GM19467 (cell line): ENCODE results near the gene APOA4.
A peak's percentile ranks its signal among the peaks of the same experiment; 100 is the strongest.

Experiments used
- ATAC-seq: cut with Tn5 transposase; IDR thresholded peaks from one replicate; pipeline ENCODE4 v1.9.1; 2021; ENCODE audit warnings: mild to moderate bottlenecking, moderate library complexity; ENCODE audit not compliant: unreplicated experiment

Gene APOA4

DNA sequence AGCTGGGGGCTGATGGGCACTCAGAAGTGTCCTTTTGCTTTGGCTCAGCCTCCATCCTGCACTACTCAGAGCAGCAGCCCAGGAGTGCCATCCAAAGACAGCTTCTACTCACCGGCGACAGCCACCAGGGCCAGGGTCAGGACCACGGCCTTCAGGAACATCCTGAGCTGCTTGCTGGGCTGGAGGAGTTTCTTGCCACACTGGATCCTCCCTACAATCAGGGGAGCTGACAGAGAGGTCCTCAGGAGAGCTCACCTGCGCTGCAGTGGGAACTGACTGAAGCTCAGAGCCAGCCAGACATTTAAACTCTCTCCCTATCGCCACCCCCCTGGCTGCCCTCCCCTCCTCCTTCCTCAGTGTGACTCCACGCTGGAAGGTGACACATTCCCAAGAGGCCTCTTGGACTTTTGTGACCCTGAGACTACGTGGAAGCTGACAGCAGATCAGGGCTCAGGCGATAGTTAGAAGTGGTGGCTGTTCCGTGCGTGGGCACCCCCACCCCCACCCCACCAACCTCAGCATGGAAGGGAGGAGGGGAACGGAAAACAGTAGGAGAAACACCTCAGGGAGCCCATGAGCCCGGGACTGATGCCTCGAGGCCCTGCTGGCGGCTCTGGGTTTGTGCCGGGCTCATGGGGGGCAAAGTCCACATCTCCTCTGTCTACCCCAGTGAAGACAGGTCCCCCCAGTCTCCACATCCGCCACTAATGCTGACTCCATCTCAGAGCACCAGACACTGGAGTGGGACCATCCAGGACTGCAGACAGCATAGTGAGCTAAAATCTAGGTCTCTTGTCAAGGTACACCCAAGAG is at the start of gene APOA4:
Gene APOA4, minus strand, starts transcription at position 274 of the 813 bp plus-strand sequence. Its CDS starts 113 bp downstream, at position 161.
- ATAC-seq = no peak

DNA sequence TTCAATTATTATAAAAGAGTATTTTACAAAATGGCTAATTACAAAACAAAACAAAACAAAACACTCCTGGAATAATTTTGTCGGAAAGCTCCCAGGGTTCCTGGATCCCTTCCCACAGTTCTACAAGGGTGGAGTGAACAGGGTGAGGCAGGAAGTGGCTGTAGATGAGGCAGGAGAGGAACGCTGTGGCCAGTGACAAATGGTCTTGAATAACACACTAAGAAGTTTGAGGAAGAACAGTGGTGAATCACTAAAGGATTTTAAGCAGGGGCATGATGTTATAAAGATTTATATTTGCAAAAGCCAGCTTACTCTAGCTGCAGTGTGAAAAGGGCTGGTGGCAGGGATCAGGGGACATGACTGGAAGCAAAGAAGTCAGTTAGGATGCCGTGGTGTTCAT is 48.1 kb upstream of the APOA4 start:
- ATAC-seq = no peak

DNA sequence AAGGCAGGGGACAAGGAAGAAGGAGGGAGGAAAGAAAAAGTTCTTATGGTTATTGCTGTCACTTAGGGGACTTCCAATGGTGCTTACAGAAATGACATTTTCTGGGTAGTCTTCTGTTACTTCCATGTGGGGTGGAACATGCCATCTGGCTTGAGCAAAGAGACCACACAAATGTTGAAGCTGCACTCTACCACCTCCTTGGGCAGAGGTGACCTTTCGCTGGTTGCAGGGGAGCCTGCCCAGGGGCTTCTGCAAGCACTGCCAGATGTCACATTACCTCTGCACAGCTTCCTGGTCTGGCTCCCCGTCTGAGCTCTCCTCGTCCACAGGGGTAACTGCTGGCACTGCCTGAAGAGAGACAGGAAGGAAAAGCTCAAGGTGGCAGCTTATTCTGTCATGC is 47.0 kb upstream of the APOA4 start:
- ATAC-seq = no peak

DNA sequence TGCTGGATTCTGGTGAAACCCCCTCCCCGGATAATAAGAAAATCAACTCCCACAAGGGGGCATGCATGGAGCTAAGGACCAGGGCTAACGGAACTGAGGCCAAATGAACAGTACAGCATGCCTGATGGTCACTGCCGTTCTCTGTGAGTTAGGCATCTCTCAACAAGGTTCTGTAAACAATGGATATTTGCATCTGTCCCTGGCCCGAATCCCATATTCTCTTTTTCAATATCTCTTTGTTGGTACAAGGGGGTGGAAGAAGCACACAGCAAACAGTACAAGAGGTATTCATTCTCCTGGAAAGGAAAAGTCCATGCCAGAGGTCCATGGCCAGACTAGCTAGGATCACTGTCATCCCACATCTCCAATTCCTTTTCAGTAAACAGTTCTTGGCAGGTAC is 46.5 kb upstream of the APOA4 start:
- no peak for ATAC-seq

DNA sequence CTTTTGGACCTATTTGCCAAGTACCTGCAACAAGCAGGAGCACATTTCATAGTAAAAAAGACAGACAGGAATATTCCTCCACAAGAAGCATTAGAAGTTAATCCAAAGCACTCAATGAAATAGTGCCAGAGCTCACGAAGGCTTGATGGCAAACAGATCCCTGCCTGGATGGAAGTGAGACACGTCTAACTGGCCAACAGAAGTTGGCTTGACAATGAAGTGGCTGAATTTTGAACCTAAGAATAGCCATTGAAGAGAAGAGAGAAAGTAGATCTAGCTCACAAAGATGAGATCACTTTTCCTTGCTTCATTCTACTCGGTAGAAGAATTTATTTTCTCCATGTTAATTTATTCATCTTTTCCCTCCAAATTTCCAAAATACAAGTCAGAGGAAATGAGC is 45.0 kb upstream of the APOA4 start:
- no peak for ATAC-seq

DNA sequence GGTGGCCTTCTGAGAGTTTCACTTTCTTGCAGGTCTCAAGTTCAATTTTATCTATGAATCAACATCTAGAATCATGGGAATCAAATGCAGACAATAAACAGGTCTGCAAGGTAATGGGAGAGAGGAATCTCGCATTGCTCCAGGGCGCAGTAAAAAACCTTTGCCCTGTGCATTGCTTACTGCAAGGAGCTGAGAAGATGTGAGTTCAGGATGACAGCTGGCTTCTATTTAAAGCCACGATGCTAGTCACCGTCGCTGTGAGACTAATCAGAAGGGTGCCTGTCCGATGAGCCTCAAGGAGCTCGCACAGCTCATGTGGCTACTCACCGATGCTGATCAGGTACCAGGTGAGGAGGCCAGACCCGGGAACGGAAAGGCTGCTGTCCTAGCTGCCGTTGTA is 44.5 kb upstream of the APOA4 start:
- no peak for ATAC-seq

DNA sequence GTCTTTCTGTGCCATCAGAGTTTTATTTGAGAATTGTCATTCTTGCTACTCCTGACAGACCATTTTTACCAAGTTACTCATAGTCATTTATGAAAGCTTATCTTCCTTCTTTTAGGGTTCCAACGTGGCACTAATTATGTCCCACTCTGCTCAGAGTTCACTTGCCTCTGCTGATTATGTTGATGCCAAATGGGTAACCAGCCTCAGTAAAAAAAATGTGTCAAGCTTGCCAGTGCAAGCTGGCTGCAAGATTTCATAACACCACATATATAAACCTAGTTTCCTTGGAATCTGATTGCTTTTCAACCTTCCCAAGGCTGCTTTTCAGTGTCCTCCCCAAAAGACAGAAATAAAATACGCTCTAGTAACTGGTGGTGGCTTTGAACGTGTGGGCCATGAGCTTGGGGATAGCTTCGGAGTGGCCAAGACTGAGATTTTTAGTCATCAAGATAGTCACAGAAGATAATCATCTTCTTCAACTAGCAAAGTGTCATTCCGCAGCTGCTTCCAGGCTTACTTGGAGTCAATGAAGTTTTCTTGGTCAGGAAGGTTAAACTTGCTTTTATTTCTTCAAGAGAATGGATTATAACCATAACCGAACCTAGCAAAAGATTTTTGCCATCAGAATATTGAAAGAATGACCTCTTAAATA is 43.8 kb upstream of the APOA4 start:
- ATAC-seq = no peak

DNA sequence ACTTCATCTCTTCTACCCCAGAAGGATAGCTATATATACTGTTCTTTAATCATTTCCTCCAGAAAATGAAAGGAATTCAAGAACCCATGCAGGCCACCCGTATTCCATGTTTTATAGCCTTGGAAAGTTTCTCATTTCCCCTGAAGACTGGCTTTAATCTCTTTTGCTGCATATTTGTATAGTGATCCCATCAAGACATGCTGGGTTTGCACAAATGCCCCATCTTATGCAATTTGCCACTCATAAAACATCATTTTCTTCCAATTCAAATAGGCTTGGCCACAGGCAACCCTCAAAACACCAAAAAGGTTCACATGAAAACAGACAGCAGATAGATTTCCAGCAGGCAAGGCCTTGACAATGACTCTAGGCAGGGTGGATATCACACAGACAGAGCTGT is 42.6 kb upstream of the APOA4 start:
- no peak for ATAC-seq

DNA sequence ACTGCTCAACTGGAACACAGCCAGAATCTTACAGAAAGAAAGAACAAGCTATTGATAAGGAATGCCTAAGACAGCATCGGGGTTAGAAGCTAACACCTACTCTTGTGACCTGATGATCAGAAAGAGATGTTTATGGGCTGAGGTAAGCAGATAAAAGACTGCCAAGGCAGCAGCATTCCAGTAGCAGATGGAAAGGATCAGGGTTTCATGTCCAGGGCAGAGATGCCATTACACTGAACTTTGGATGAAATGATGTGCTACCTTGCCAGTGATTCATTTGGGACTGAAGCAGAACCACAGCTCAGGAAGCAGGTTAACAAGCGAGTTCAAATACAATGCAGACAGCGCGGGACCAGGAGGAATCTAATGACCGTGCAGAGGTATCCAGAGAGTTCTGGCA is 41.4 kb upstream of the APOA4 start:
- ATAC-seq = no peak

DNA sequence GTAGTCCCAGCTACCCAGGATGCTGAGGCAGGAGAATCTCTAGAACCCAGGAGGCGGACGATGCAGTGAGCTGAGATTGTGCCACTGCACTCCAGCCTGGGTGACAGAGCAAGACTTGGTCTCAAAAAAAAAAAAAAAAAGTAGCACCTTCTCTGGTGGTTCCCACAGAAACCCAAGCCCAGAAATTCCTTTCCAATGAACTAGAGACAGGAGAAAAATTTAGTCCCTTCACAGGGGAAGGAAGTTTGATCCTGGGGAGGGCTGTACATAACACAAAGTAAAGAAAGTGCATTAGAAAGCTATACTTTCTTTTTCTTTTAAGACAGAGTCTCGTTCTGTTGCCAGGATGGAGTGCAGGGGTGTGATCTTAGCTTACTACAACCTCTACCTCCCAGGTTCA is 39.8 kb upstream of the APOA4 start:
- ATAC-seq = no peak

DNA sequence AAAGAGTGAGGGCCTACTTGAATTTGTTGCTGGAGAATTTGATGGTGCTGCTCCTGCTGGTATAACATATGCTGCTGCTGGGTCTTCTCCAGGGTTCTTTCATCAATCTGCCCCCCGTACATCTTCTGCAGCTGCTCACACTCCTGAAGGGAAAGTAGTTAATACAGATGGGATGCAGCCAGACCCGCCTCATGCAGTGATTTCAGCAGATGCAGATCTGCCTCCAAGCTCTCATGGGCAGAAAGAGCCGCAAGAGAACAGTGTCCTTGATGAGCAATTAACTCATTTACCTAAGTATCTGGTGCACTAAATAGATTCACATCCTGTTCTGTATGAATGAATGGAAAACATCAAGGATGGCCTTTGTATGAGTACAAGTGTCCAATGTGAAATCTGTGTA is 39.1 kb upstream of the APOA4 start:
- no peak for ATAC-seq

DNA sequence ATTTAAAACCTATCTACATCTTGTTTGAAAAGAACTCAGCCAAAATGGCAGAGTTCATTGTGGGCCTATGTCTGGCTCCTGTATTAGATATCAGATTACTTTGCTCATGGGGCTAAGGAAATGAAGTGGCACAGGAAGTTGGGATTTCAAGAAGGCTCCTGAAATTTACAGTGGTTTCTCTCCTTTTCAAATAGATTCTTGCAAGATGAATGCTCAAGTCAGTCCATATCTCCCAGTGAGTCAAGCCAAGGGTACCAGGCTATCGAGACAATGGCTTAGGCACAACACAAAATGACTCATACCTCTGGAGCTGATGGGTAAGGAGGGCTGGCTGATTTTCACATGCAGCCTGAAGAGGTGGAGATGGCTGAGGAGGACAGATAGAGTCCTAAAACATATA is 38.4 kb upstream of the APOA4 start:
- ATAC-seq = no peak

DNA sequence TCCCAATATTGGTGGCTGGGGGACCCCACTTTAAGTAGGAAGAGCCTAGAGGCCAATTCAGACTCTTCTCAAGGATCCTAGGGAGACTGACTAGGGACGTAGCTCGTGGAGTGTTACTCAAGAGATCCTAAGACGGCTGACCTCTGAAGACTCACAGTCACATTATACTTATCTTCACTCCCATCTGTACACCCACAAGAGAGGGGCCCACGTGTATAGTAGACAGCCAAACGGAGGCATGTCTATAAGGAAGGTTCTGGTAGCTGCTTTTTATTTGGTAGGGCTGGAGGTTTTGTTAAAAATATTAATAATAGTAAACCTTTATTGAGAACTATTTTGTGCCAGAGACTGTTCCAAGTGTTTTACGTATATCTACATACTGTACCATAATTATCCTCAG is 37.2 kb upstream of the APOA4 start:
- no peak for ATAC-seq

DNA sequence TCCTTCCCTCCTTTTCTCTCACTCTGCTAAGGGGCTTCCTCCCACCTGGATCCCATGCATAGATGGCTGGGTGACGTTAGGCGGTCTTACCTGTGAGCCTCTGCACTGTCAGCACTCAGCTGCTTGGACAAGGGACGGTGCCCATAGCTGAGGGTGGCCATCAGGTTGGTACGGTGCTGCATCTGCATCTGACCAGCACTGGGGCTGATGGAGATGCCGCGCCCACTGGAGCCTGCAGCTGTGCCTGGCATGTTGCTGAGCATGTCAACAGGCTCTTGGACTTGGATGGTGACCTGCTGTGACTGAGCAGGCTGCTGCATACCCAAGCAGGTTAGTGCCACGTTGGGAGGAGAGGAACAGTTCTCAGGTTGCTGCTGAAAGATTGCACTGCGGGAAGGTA is 36.1 kb upstream of the APOA4 start:
- no peak for ATAC-seq

DNA sequence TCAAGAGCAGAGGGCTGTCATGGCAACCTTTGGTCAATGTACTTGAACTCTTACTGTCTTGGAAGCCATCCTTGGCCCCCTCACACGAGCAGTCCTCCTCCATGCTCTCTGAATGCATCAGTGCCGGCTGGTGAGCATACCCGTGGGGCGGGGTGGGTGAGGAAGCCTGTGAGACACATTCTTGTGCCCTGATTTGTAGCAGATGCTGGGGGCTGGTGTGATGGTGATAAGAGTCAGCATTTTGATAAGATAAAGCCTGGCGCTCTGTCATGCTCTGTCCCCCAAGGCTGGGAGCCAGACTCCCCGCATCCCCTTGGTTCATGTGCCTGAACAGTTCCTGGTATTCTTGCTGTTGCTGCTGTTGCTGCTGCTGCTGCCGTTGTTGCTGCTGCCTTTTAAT is 34.8 kb upstream of the APOA4 start:
- no peak for ATAC-seq

DNA sequence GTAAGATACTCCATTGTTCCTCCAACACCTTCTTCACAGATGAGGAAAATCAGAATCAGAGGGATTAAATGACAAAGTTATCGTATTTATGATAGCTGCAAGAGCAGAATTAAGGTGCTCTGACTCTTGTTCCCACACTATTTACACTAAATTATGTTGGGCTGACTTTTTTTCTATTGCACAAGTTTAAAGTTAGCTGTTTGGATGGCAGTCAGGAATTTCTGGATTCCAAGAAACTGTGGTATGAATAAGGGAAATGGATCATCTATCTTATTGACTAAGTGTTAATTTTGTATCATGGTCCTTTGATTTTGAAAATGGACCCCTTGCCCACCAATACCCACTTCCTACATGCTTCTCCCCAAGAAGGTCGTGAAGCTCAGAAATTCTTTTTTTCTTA is 34.2 kb upstream of the APOA4 start:
- no peak for ATAC-seq

DNA sequence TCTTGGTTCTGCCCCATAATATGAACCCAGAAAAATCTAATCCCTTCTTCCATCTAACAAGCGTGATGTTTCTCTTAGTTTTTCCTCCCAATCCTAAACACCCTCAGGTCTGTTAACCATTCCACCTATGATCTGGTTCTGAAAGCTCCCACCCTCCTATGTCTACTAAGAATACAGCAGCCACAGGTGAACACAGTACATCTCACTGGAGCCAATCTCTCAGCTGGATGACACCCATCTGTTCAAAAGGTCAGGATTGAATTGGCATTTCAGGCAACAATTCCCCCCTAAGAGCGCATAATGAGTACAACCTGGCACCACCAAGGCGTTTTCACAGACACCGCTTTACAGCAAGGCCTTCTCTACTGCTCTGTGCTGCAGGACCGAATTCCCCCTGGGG is 33.3 kb upstream of the APOA4 start:
- no peak for ATAC-seq

DNA sequence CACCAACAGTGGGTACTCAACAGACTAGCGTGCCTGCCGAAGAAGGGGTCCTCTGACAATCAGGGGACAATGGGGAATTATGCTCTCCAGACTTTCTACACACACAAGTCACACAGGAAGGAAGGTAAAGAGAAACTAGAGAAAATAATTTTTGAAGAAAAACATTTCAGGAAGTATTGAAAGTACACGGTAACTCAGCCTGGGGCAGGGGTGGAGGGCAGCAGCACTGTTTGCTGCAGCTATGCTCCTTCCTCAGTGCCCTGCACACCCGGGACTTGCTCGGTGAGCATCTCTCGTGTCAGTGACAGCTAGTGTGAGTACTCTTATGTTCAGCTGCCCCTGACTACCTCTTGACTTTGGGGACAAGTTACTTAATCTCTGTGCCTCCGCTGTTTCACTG is 32.3 kb upstream of the APOA4 start:
- ATAC-seq = no peak

DNA sequence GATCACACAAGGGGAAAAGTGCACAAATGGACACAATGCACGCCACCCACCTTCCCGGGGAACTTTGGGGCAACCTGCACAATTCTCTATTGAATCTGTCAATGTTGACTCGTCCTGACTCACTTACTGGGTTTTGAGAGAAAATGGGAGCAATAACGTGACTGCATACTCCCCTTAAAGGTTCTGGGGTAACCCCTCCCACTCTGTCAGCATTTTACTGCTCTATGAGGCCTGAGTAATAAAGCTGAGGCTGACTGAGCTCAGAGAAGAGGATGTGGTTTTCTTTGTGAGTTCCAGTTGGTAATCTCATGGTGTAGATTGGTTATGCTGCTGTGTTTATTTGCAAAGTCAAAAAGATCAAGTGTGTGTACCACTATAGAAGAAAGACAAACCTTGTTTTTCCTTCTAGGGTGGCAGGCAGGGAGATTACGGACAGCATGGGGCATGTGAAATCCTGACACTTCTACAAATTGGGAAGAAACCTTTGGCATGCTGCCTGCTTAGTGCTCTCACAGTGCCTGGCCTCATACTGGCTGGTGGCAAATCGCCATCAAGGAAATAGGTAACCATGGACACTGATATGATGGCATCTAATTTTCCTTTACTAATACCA is 30.5 kb upstream of the APOA4 start:
- ATAC-seq = peak; percentile 81

DNA sequence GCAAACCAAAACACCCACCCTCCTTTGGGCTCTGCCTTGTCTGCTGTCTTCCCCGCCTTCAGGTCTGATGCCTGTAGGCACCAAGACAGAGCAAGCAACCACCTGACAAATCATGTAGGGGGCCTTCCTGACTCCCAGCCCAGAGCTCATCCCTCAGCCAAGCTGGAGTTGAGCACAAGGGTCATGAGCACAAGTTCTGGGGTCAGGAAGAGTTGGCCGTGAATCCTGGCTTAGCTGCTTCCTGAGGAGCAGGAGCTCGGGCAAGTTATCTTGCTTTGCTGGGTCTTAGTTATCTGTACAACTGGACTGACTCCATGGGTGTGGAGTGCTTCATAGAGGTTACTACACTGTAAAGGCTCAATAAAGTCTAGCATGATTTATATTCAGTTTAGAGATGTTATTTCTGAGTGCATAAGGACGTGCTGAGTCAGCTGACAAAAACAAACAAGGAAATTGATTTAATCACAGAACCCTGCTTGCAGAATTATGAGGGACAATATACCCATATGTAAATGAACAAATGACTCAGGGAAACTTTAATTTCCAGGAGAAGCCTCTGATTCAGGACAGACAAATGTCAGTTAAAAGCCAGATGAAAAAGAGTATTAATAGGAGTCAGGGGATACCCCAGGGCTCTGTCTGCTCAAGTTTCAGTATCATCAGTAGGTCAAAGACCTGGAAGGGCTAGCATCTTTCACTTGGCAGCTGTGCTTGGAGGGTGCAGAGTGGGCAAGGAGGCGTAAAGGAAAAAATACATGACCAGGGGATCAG is 29.3 kb upstream of the APOA4 start:
- no peak for ATAC-seq

DNA sequence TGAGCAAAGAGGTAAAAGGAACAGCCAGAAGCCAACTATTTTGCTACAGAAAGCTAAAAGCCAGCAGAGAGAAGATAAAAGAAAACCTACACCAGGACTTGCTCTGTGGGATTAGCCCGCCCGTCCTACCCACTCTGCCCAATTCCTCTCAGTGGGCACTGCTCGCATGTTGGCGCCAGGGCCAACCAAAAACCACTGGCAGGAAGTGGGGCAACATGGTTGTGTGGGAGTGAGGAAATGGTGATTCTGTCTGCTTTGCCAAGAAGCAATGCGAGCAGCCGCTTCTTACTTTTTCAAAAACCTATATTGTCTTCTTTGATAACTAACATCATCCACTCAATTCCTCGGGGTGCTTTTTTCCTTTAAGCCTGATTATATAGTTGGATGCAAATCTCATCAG is 28.5 kb upstream of the APOA4 start:
- no peak for ATAC-seq

DNA sequence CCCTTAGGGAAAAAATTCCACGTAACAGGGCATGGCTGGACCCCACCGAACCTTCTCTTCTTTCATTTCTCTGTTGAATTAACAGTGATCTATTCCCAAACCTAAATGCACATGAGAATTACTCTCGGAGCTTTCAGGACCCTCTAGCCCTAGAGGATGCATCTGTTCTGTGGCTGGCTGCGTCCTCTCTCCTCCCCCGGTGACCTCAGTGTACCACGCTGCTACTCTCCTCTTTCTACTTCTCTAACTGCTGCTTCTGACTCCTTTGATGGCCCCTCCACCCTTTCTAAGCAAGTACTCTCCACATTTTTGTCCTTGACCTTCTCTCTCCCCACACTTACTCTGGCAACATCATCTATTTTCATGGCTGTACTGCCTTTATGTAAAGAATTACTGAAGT is 26.4 kb upstream of the APOA4 start:
- no peak for ATAC-seq
